ENCODE data around the gene NANS. TPM values are rescaled to one million over a fixed set of nuclear protein-coding genes. Genes with fewer than 3 reads are reported as not detected.

The NANS gene
- total RNA-seq, 4 donors from 2014 or later: 37.5 to 187 (median 54.8) TPM

DNA sequence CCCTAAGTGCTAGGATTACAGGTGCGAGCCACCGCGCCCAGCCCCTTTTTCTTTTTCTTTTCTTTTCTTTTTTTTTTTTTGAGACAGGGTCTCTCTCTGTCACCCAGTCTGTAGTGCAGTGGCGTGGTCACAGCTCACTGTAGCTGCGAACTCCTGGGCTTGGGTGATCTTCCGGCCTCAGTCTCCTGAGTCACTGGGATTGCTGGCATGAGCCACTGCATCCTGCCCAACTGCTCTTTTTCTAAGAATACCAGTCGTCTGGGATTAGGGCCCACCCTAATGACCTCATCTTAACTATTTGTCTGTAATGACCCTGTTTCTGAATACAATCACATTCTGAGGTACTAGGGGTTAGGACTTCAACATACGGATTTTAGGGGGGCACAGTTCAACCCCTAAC, 34.1 kb upstream of the NANS start:
- Histone ChIP-seq H3K27me3 (no peaks in the 10 kb centered on the region), H3K9me3 (no peaks in the 10 kb centered on the region), H3K27ac (no peak overlapping the region), H3K4me3 (no peak overlapping the region), H3K4me1 (no peaks in the 10 kb centered on the region), H3K36me3 (no peaks in the 10 kb centered on the region)
- intact Hi-C loops (cut with DNase I; ENCODE audit: low total_unique reads): no loop called here
- DNase-seq: no peak
- TF ChIP-seq POLR2A (IDR thresholded peaks at IDR 0.05): no peak
- TF ChIP-seq, protein P1, sequence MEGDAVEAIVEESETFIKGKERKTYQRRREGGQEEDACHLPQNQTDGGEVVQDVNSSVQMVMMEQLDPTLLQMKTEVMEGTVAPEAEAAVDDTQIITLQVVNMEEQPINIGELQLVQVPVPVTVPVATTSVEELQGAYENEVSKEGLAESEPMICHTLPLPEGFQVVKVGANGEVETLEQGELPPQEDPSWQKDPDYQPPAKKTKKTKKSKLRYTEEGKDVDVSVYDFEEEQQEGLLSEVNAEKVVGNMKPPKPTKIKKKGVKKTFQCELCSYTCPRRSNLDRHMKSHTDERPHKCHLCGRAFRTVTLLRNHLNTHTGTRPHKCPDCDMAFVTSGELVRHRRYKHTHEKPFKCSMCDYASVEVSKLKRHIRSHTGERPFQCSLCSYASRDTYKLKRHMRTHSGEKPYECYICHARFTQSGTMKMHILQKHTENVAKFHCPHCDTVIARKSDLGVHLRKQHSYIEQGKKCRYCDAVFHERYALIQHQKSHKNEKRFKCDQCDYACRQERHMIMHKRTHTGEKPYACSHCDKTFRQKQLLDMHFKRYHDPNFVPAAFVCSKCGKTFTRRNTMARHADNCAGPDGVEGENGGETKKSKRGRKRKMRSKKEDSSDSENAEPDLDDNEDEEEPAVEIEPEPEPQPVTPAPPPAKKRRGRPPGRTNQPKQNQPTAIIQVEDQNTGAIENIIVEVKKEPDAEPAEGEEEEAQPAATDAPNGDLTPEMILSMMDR (IDR thresholded peaks at IDR 0.05): no peak

DNA sequence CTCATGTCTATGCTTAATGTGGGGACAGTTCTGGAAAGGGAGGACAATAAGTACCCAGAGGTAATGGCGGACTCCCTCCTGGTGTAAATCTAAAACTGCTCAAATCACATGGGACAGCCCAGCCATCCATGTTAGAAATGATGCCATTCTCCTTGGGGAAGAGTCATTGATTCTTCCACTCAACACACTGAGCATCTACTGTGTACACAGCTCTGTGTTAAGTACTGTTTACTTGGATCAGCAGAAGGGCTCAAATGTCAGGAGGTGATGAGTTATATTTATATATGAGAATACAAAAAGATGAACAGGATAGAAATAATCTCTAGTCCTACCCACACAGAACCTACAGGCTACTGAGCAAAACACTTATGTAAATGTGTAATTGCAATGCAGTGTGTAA, 31.8 kb upstream of the NANS start:
- H3K27ac ChIP-seq: no peak overlapping the region
- DNase-seq: no peak
- no peaks in the 10 kb centered on the region for H3K9me3 ChIP-seq
- no peaks in the 10 kb centered on the region for H3K27me3 ChIP-seq
- no peak overlapping the region for H3K4me3 ChIP-seq
- no peaks in the 10 kb centered on the region for H3K36me3 ChIP-seq
- no peak for TF ChIP-seq POLR2A (IDR thresholded peaks at IDR 0.05)
- TF ChIP-seq, protein P1 (IDR thresholded peaks at IDR 0.05): no peak
- no peaks in the 10 kb centered on the region for H3K4me1 ChIP-seq
- intact Hi-C loops (cut with DNase I; ENCODE audit: low total_unique reads): no loop called here

DNA sequence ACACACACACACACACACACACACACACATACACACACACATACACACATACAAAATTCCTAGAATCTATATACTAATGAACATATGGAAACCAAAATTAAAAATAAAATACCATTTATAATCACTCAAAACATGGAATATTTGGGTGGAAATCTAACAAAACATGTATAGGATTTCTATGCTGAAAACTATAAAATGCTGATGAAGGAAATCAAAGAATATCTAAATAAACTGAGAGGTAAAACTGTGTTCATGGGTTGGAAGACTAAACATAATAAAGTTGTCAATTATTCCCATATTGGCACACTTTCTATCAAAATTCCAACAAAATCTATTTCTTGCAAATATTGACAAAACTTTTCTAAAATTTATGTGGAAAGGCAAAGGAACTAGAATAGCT, 25.4 kb upstream of the NANS start:
- no peaks in the 10 kb centered on the region for H3K27me3 ChIP-seq
- intact Hi-C loops (cut with DNase I; ENCODE audit: low total_unique reads): no loop called here
- H3K9me3 ChIP-seq: no peaks in the 10 kb centered on the region
- no peak for TF ChIP-seq POLR2A (IDR thresholded peaks at IDR 0.05)
- TF ChIP-seq, protein P1 (IDR thresholded peaks at IDR 0.05): no peak
- H3K27ac ChIP-seq: no peak overlapping the region
- no peak overlapping the region for H3K4me3 ChIP-seq
- no peaks in the 10 kb centered on the region for H3K36me3 ChIP-seq
- no peak for DNase-seq
- H3K4me1 ChIP-seq: no peaks in the 10 kb centered on the region

DNA sequence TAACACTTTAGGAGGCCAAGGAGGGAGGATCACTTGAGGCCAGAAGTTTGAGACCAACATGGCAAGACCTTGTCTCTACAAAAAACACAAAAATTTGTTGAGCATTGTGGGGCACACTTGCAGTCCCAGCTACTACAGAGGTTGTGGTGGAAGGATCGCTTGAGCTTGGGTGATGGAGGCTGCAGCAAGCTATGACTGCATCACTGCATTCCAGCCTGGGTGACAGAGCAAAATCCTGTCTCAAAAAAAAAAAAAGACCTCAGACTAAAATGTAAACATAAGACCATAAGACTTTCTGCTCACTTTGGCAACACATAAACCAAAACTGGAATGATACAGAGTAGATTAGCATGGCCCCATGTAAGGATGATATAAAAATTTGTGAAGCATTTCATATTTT, 24.6 kb upstream of the NANS start:
- Histone ChIP-seq H3K4me1 (no peaks in the 10 kb centered on the region), H3K4me3 (no peak overlapping the region), H3K36me3 (no peaks in the 10 kb centered on the region), H3K27ac (no peak overlapping the region), H3K27me3 (no peaks in the 10 kb centered on the region), H3K9me3 (no peaks in the 10 kb centered on the region)
- no peak for DNase-seq
- TF ChIP-seq POLR2A (IDR thresholded peaks at IDR 0.05): no peak
- TF ChIP-seq, protein P1 (IDR thresholded peaks at IDR 0.05): no peak
- intact Hi-C loops (cut with DNase I; ENCODE audit: low total_unique reads): no loop called here

DNA sequence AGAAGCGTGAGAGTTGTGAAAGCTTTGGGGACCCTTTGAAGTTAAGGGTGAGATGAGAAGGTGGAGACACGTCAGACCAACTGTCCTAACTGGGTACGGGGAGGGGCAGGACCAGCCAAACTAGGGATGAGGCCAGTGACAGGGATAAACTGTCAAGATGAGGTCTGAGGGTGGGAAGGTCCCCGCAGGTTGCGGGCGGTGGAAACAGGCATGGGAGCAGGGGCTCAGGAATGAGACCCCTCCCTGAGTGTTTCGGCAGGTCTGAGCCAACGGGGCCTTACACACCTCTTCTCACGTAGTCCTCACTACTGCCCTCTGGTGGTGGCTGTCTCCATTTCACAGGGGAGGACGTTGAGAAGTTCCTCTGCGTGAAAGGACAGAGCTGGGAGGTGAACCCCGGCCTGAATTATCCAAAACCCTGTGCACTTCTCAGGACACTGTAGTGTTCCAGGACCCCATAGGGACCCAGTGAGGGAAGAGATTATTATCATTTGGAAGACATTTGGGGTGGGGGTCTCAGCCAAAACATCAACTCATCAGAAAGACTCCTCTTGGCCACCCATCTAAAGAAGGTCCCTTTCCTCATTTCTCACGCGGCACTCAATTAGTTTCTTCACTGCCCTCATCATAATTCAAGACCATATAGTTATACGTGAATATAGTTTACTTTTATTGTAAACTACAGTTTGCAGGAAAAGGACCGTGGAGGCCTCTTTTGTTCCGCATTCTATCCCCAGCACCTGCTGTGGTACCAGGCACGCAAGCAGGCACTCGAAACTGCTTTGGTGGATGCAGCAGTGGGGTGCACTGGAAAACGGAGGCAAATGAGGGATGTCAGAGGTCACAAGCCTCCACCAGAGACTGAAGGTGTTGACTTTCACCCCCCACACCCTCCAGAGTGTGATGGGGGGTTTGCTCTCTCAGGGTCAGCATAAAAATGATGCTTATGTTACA, 21.7 kb upstream of the NANS start:
- intact Hi-C loops (cut with DNase I; ENCODE audit: low total_unique reads): no loop called here
- peak; percentile 80 to 90 for DNase-seq
- Histone ChIP-seq H3K27me3 (no peaks in the 10 kb centered on the region), H3K4me1 (no peaks in the 10 kb centered on the region), H3K9me3 (no peaks in the 10 kb centered on the region), H3K4me3 (no peak overlapping the region), H3K27ac (no peak overlapping the region), H3K36me3 (no peaks in the 10 kb centered on the region)
- no peak for TF ChIP-seq POLR2A (IDR thresholded peaks at IDR 0.05)
- TF ChIP-seq, protein P1 (IDR thresholded peaks at IDR 0.05): peak; percentile 77 to 85 (median 84)
